HG02759 (cell line): ENCODE data around the gene ZNF774.
"Not testable (repeated sequence)": the region's sequence is repeated elsewhere in the genome, so short reads cannot be mapped to it uniquely, and the experiment has no call there.

ENCODE experiments used
- ATAC-seq: cut with Tn5 transposase; IDR thresholded peaks from one replicate; pipeline ENCODE4 v1.9.1; 2021; ENCODE audit warnings: mild to moderate bottlenecking, moderate library complexity; ENCODE audit not compliant: unreplicated experiment

Gene ZNF774

GRCh38 chr15:90344662-90345061 lies 7.4 kb upstream of the ZNF774 start:
- no peak for ATAC-seq

GRCh38 chr15:90345857-90346256 lies 6.2 kb upstream of the ZNF774 start:
- ATAC-seq = no peak

GRCh38 chr15:90347431-90348065 lies 4.5 kb upstream of the ZNF774 start:
- not testable (repeated sequence) for ATAC-seq

- ATAC-seq = no peak
These were observed 3.6 kb upstream of the ZNF774 start for GRCh38 chr15:90348456-90348855.

GRCh38 chr15:90349072-90349471 lies 3.0 kb upstream of the ZNF774 start:
- ATAC-seq = no peak

GRCh38 chr15:90349821-90350220 lies 2.3 kb upstream of the ZNF774 start:
- ATAC-seq = no peak

- ATAC-seq = peak; percentile 5
These were observed 491 bp upstream of the ZNF774 start for GRCh38 chr15:90351479-90352106.

- ATAC-seq = no peak
These were observed 2.9 kb downstream of the ZNF774 start for GRCh38 chr15:90354986-90355385.

- no peak for ATAC-seq
These were observed 6.3 kb downstream of the ZNF774 start for GRCh38 chr15:90358124-90359033.

GRCh38 chr15:90360746-90361145 lies 8.7 kb downstream of the ZNF774 start:
- ATAC-seq = no peak

GRCh38 chr15:90362936-90363212 lies 10.8 kb downstream of the ZNF774 start:
- ATAC-seq = no peak

- ATAC-seq = no peak
These were observed 12.2 kb downstream of the ZNF774 start for GRCh38 chr15:90364251-90364650.

GRCh38 chr15:90365414-90366055 lies 13.5 kb downstream of the ZNF774 start:
- ATAC-seq = no peak

- no peak for ATAC-seq
These were observed 15.5 kb downstream of the ZNF774 start for GRCh38 chr15:90367576-90367975.

- no peak for ATAC-seq
These were observed 23.0 kb downstream of the ZNF774 start for GRCh38 chr15:90375071-90375470.

- no peak for ATAC-seq
These were observed 24.7 kb downstream of the ZNF774 start for GRCh38 chr15:90376789-90377188.

- no peak for ATAC-seq
These were observed 27.2 kb downstream of the ZNF774 start for GRCh38 chr15:90379263-90379662.

- ATAC-seq = no peak
These were observed 29.4 kb downstream of the ZNF774 start for GRCh38 chr15:90381515-90381914.

GRCh38 chr15:90382320-90382719 lies 30.2 kb downstream of the ZNF774 start:
- ATAC-seq = no peak

GRCh38 chr15:90386221-90386620 lies 34.1 kb downstream of the ZNF774 start:
- no peak for ATAC-seq
